ENCODE results near the gene FZR1.

- TF ChIP-seq CTCF (IDR thresholded peaks at IDR 0.05), result no peak
- TF ChIP-seq ZFX (IDR thresholded peaks at IDR 0.05; ENCODE audit: borderline replicate concordance), result no peak
Observed at GRCh38 chr19:3524078-3524842, 18.1 kb downstream of the FZR1 start.
